RWPE1 (cell line): ENCODE results near the gene CTSS.
A peak's percentile ranks its signal among the peaks of the same experiment; 100 is the strongest.

ENCODE experiments used
- CTCF ChIA-PET: fragments of 350-600 bp; sonication (Branson Sonifier 250); formaldehyde crosslinking; extraction: SDS; loops from one replicate; lab custom pipeline; 2021; lab: Yijun Ruan, JAX
- POLR2A ChIA-PET: fragments of 400-600 bp; formaldehyde crosslinking; extraction: SDS; loops from one replicate; lab custom pipeline; 2020; ENCODE audit warnings: antibody characterized with exemption; ENCODE audit not compliant: low non-redundant PET; lab: Yijun Ruan, JAX
- DNase-seq: peaks from one replicate; pipeline ENCODE4 v3.0.0; 2012; ENCODE audit warnings: low spot score
- H3K27ac ChIP-seq: fragments of 450-650 bp; 2 replicates; pipeline ENCODE4 v1.5.1; 2017
- CTCF ChIP-seq: fragments of 450-650 bp; conservative IDR thresholded peaks from 2 replicates; pipeline ENCODE4 v1.5.1; 2017; ENCODE audit warnings: low read depth, mild to moderate bottlenecking

CTSS gene

GRCh38 chr1:150708595-150708994 is 57.0 kb downstream of the CTSS start:
- no peak for TF ChIP-seq CTCF
- H3K27ac ChIP-seq = no peak overlapping the region
- ChIA-PET POLR2A (no interaction called here), CTCF (no interaction called here)
- DNase-seq = no peak

GRCh38 chr1:150706091-150706490 is 59.5 kb downstream of the CTSS start:
- DNase-seq = no peak
- H3K27ac ChIP-seq = no peak overlapping the region
- CTCF ChIA-PET = interaction anchor here (0.6 kb wide), 1 partner anchor 57 kb away, joined by 3 read pairs; no protein-coding TSS in a partner anchor
- POLR2A ChIA-PET = no interaction called here
- no peak for TF ChIP-seq CTCF

- POLR2A ChIA-PET = no interaction called here
- CTCF ChIA-PET = no interaction called here
- no peak overlapping the region for H3K27ac ChIP-seq
- no peak for TF ChIP-seq CTCF
- no peak for DNase-seq
Observed at GRCh38 chr1:150703427-150703826, 62.2 kb downstream of the CTSS start.

- H3K27ac ChIP-seq = peak within 1 kb of the TSS; percentile 14; the same call in 1 of the 2 replicates
- peak; percentile 96 for DNase-seq
- CTCF ChIA-PET = interaction anchor here (0.6 to 1.0 kb wide), 2 partner anchors 136 to 208 kb away, joined by 3 to 4 read pairs; no protein-coding TSS in a partner anchor
- TF ChIP-seq CTCF = no peak
- POLR2A ChIA-PET = interaction anchor here (0.6 to 0.7 kb wide), 2 partner anchors 29 to 148 kb away, joined by 3 to 4 read pairs; partner anchors contain the start of gene ADAMTSL4
Observed at GRCh38 chr1:150696995-150697927, 68.3 kb downstream of the CTSS start, which contains the start of gene GOLPH3L. Gene GOLPH3L (minus strand): TSS chr1:150697154. CDS start chr1:150694838, 2,316 bp downstream.

GRCh38 chr1:150696590-150696989 is 69.0 kb downstream of the CTSS start:
- CTCF ChIA-PET = no interaction called here
- no peak for TF ChIP-seq CTCF
- peak overlapping the region; percentile 14; the same call in 1 of the 2 replicates for H3K27ac ChIP-seq
- DNase-seq = peak; percentile 28
- POLR2A ChIA-PET = no interaction called here

GRCh38 chr1:150696162-150696561 is 69.4 kb downstream of the CTSS start:
- ChIA-PET CTCF (interaction anchor here (0.6 kb wide), 1 partner anchor 363 kb away, joined by 3 read pairs; no protein-coding TSS in a partner anchor), POLR2A (interaction anchor here (0.6 kb wide), 1 partner anchor 70 kb away, joined by 4 read pairs; no protein-coding TSS in a partner anchor)
- no peak for DNase-seq
- no peak for TF ChIP-seq CTCF
- H3K27ac ChIP-seq = no peak overlapping the region
